Smooth muscle cell (in vitro differentiated cells): ENCODE data around the gene KIF2A. TPM values are rescaled to one million over a fixed set of nuclear protein-coding genes. Genes with fewer than 3 reads are reported as not detected.
A peak's percentile ranks its signal among the peaks of the same experiment; 100 is the strongest.

Experiments
- DNase-seq: peaks from one replicate; lab custom pipeline; 2025; ENCODE audit not compliant: unreplicated experiment; lab: John Stamatoyannopoulos, UW
- H2AFZ ChIP-seq: fragments of 200-600 bp; sonication (generic); 2 replicates; pipeline ENCODE4 v1.6.0; 2016; ENCODE audit warnings: antibody characterized with exemption, low read depth, mild to moderate bottlenecking
- H3F3A ChIP-seq: fragments of 200-600 bp; sonication (generic); 2 replicates; pipeline ENCODE4 v1.6.0; 2017; ENCODE audit warnings: antibody characterized with exemption, low read depth
- H3K27ac ChIP-seq: fragments of 200-600 bp; sonication (generic); 2 replicates; pipeline ENCODE4 v1.5.1; 2016; ENCODE audit warnings: low read depth, mild to moderate bottlenecking
- H3K27me3 ChIP-seq: fragments of 200-600 bp; sonication (generic); 2 replicates; pipeline ENCODE4 v1.6.1; 2016; ENCODE audit warnings: low read depth, mild to moderate bottlenecking
- H3K36me3 ChIP-seq: fragments of 200-600 bp; sonication (generic); 2 replicates; pipeline ENCODE4 v1.5.1; 2016; ENCODE audit warnings: low read depth
- H3K4me1 ChIP-seq: fragments of 200-600 bp; sonication (generic); 2 replicates; pipeline ENCODE4 v1.5.1; 2016; ENCODE audit warnings: low read depth
- H3K4me2 ChIP-seq: fragments of 200-600 bp; sonication (generic); 2 replicates; pipeline ENCODE4 v1.6.0; 2016; ENCODE audit warnings: mild to moderate bottlenecking
- H3K4me3 ChIP-seq: fragments of 200-600 bp; sonication (generic); 2 replicates; pipeline ENCODE4 v1.5.1; 2016; ENCODE audit warnings: mild to moderate bottlenecking
- H3K79me2 ChIP-seq: fragments of 200-600 bp; sonication (generic); 2 replicates; pipeline ENCODE4 v1.6.0; 2016; ENCODE audit warnings: low read depth, mild to moderate bottlenecking
- H3K9ac ChIP-seq: fragments of 200-600 bp; sonication (generic); 2 replicates; pipeline ENCODE4 v1.6.0; 2016; ENCODE audit warnings: low read depth
- H3K9me3 ChIP-seq: fragments of 200-600 bp; sonication (generic); replicated peaks from 2 replicates; pipeline ENCODE4 v1.5.1; 2016; ENCODE audit warnings: low read depth
- H4K20me1 ChIP-seq: fragments of 200-600 bp; sonication (generic); 2 replicates; pipeline ENCODE4 v1.6.0; 2016; ENCODE audit warnings: low read depth
- WGBS: methylation state at CpG from one replicate; pipeline ENCODE4 v1.1.7; 2016; ENCODE audit warnings: low lambda C conversion rate; 5-methylcytosine and 5-hydroxymethylcytosine counted together
- polyA plus RNA-seq: library from polyadenylated mRNA; unstranded; fragments of >200 nt; fragmentation: Nextera tagmentation; extraction: Ambion mirVana; gene quantifications from 2 replicates; pipeline ENCODE4 v1.2.1, GENCODE V29; 2016
- total RNA-seq: library from RNA; depleted of rRNA; stranded (reverse); fragments of >200 nt; gene quantifications from 2 replicates; pipeline ENCODE4 v1.2.3, GENCODE V29; 2014
- TF ChIP-seq, protein P1 (sequence below): fragments of 200-600 bp; sonication (generic); IDR thresholded peaks from 2 replicates; pipeline ENCODE4 v1.5.1; 2017; ENCODE audit warnings: borderline replicate concordance, mild to moderate bottlenecking, antibody characterized with exemption; ENCODE audit not compliant: insufficient read depth, poor library complexity, severe bottlenecking

Gene KIF2A
- total and polyA plus RNA-seq, 2 experiments from 2014 or later = 34.4 to 89.2 TPM

DNA sequence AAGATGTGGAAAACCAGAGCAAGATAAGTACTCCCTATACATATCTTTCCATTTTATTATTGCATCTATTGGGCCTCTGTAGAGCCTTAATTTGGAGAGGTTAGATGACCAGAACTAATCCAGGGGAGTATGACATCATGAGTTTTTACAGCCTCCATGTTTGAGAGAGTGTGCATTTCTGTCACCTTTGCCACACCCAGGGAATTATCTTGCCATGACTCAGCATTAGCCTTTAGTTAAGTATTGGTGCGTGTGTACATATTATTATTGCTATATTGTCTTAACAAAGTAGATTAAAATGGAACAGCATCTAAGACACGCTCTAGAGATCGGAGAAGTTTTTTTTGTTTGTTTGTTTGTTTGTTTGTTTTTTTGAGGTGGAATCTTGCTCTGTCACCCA lies 70.1 kb downstream of the KIF2A start:
- H3K27ac ChIP-seq = peak overlapping the region; percentile 39
- 91% methylated on average over 3 of the region's 3 CpGs for WGBS
- H4K20me1 ChIP-seq = no peaks in the 10 kb centered on the region

GRCh38 chr5:62385131-62385530 lies 79.1 kb downstream of the KIF2A start:
- Histone ChIP-seq H3K4me3 (no peak overlapping the region), H3K4me2 (no peak overlapping the region), H3K9me3 (no peaks in the 10 kb centered on the region), H2AFZ (no peak overlapping the region), H3K27me3 (no peaks in the 10 kb centered on the region), H4K20me1 (peaks cover 5% of the 10 kb centered on the region), H3K27ac (peak overlapping the region; percentile 84), H3K9ac (peak overlapping the region; percentile 8), H3K36me3 (peaks cover 42% of the 10 kb centered on the region), H3K4me1 (no peaks in the 10 kb centered on the region), H3K79me2 (no peaks in the 10 kb centered on the region), H3F3A (no peaks in the 10 kb centered on the region)
- 81% methylated on average over 4 of the region's 4 CpGs for WGBS
- TF ChIP-seq, protein P1, sequence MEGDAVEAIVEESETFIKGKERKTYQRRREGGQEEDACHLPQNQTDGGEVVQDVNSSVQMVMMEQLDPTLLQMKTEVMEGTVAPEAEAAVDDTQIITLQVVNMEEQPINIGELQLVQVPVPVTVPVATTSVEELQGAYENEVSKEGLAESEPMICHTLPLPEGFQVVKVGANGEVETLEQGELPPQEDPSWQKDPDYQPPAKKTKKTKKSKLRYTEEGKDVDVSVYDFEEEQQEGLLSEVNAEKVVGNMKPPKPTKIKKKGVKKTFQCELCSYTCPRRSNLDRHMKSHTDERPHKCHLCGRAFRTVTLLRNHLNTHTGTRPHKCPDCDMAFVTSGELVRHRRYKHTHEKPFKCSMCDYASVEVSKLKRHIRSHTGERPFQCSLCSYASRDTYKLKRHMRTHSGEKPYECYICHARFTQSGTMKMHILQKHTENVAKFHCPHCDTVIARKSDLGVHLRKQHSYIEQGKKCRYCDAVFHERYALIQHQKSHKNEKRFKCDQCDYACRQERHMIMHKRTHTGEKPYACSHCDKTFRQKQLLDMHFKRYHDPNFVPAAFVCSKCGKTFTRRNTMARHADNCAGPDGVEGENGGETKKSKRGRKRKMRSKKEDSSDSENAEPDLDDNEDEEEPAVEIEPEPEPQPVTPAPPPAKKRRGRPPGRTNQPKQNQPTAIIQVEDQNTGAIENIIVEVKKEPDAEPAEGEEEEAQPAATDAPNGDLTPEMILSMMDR = no peak
- no peak for DNase-seq

More for the DNA sequence above, 70.1 kb downstream of the KIF2A start:
- Histone ChIP-seq H3K9me3 (no peaks in the 10 kb centered on the region), H3K27me3 (no peaks in the 10 kb centered on the region), H3K4me1 (no peaks in the 10 kb centered on the region), H3K79me2 (peaks cover 4% of the 10 kb centered on the region), H3K4me2 (no peak overlapping the region), H3K36me3 (peaks cover 22% of the 10 kb centered on the region), H3K9ac (no peak overlapping the region), H3K4me3 (no peak overlapping the region), H2AFZ (no peak overlapping the region), H3F3A (no peaks in the 10 kb centered on the region)
- TF ChIP-seq, protein P1 = no peak
- no peak for DNase-seq

DNA sequence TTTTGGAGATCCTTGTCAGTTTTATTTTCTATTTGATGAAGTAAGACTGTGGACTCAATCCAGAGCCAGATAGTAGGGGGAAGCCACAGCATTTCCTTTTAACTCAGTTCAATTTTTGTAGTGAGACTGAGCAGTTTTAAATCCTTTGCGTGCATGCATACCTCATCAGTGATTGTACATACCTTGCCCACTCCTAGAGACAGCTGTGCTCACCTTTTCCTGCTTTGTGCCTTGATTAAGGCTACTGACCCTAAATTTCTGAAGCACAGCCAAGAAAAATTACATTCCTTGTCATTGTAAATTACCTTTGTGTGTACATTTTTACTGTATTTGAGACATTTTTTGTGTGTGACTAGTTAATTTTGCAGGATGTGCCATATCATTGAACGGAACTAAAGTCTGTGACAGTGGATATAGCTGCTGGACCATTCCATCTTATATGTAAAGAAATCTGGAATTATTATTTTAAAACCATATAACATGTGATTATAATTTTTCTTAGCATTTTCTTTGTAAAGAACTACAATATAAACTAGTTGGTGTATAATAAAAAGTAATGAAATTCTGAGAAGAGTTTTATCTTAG lies 79.9 kb downstream of the KIF2A start:
- H3K4me1 ChIP-seq = no peaks in the 10 kb centered on the region
- WGBS = 74% methylated on average over 2 of the region's 2 CpGs
- H3K4me2 ChIP-seq = no peak overlapping the region
- peak overlapping the region; percentile 84 for H3K27ac ChIP-seq
- peak overlapping the region; percentile 8 for H3K9ac ChIP-seq
- H3K79me2 ChIP-seq = no peaks in the 10 kb centered on the region
- no peaks in the 10 kb centered on the region for H3K9me3 ChIP-seq
- no peaks in the 10 kb centered on the region for H3K27me3 ChIP-seq
- H4K20me1 ChIP-seq = peaks cover 5% of the 10 kb centered on the region
- TF ChIP-seq, protein P1 = no peak
- H2AFZ ChIP-seq = no peak overlapping the region
- H3F3A ChIP-seq = no peaks in the 10 kb centered on the region
- DNase-seq = no peak
- no peak overlapping the region for H3K4me3 ChIP-seq
- H3K36me3 ChIP-seq = peaks cover 37% of the 10 kb centered on the region

- Histone ChIP-seq H3K9ac (no peak overlapping the region), H3F3A (no peaks in the 10 kb centered on the region), H3K9me3 (no peaks in the 10 kb centered on the region), H3K27me3 (no peaks in the 10 kb centered on the region), H3K79me2 (no peaks in the 10 kb centered on the region), H3K36me3 (peaks cover 28% of the 10 kb centered on the region), H4K20me1 (peaks cover 5% of the 10 kb centered on the region), H3K4me1 (no peaks in the 10 kb centered on the region), H3K4me3 (no peak overlapping the region), H3K27ac (peak overlapping the region; percentile 84), H3K4me2 (no peak overlapping the region), H2AFZ (no peak overlapping the region)
- TF ChIP-seq, protein P1 = no peak
- DNase-seq = no peak
Observed at GRCh38 chr5:62386824-62387223, 80.8 kb downstream of the KIF2A start.
